HG03521 (cell line): ENCODE results near the gene TOX2.

ENCODE experiments used
- ATAC-seq: cut with Tn5 transposase; IDR thresholded peaks from one replicate; pipeline ENCODE4 v1.9.1; 2021; ENCODE audit warnings: mild to moderate bottlenecking, moderate library complexity; ENCODE audit not compliant: unreplicated experiment

TOX2 gene

GRCh38 chr20:43974695-43975094, 60.0 kb downstream of the TOX2 start:
- no peak for ATAC-seq

- no peak for ATAC-seq
These were observed 60.6 kb downstream of the TOX2 start for GRCh38 chr20:43975096-43975768.

- ATAC-seq: no peak
These were observed 61.9 kb downstream of the TOX2 start for GRCh38 chr20:43976547-43976946.

- no peak for ATAC-seq
These were observed 62.6 kb downstream of the TOX2 start for GRCh38 chr20:43977252-43977651.

GRCh38 chr20:43977962-43978361, 63.3 kb downstream of the TOX2 start:
- ATAC-seq: no peak

GRCh38 chr20:43979576-43980105, 65.0 kb downstream of the TOX2 start:
- no peak for ATAC-seq

- no peak for ATAC-seq
These were observed 66.9 kb downstream of the TOX2 start for GRCh38 chr20:43981540-43981939.

- no peak for ATAC-seq
These were observed 67.4 kb downstream of the TOX2 start for GRCh38 chr20:43982016-43982415.

GRCh38 chr20:43982886-43983285, 68.2 kb downstream of the TOX2 start:
- ATAC-seq: no peak

GRCh38 chr20:43983359-43983758, 68.7 kb downstream of the TOX2 start:
- ATAC-seq: no peak

GRCh38 chr20:43983904-43984361, 69.3 kb downstream of the TOX2 start:
- no peak for ATAC-seq

GRCh38 chr20:43984587-43984986, 69.9 kb downstream of the TOX2 start:
- no peak for ATAC-seq

GRCh38 chr20:43985121-43985520, 70.5 kb downstream of the TOX2 start:
- ATAC-seq: no peak

- ATAC-seq: no peak
These were observed 71.1 kb downstream of the TOX2 start for GRCh38 chr20:43985608-43986316.

GRCh38 chr20:43987018-43987417, 72.4 kb downstream of the TOX2 start:
- ATAC-seq: no peak

- ATAC-seq: no peak
These were observed 72.9 kb downstream of the TOX2 start for GRCh38 chr20:43987531-43987930.

GRCh38 chr20:43988451-43988850, 73.8 kb downstream of the TOX2 start:
- ATAC-seq: no peak

- no peak for ATAC-seq
These were observed 74.2 kb downstream of the TOX2 start for GRCh38 chr20:43988867-43989266.

- no peak for ATAC-seq
These were observed 76.6 kb downstream of the TOX2 start for GRCh38 chr20:43991261-43991660.

- ATAC-seq: no peak
These were observed 77.3 kb downstream of the TOX2 start for GRCh38 chr20:43991982-43992381.

- no peak for ATAC-seq
These were observed 78.2 kb downstream of the TOX2 start for GRCh38 chr20:43992885-43993284.

- ATAC-seq: no peak
These were observed 78.9 kb downstream of the TOX2 start for GRCh38 chr20:43993560-43993959.
